Cardiac fibroblast (primary cell): ENCODE measurements around the gene HOXB7.

Experiments
- DNase-seq, 2 donors: peaks; one replicate each; pipeline versions ENCODE4 v3.0.0 to v3.0.0-alpha.2; 2010; ENCODE audit warnings: low read depth in 2 of 2
- H3K4me3 ChIP-seq, 2 donors: replicated peaks in 1 of 2; 1 replicate in 1 of 2; 2 replicates in 1 of 2; pipeline ENCODE4 v1.5.1; 2011; ENCODE audit warnings: low read depth in 2 of 2, low read length in 2 of 2, mild to moderate bottlenecking in 2 of 2, moderate library complexity in 1 of 2
- TF ChIP-seq, protein P1 (sequence below): IDR thresholded peaks from one replicate; pipeline ENCODE4 v1.5.1; 2011; ENCODE audit warnings: low read depth, mild to moderate bottlenecking, low read length, inconsistent platforms

The HOXB7 gene

DNA sequence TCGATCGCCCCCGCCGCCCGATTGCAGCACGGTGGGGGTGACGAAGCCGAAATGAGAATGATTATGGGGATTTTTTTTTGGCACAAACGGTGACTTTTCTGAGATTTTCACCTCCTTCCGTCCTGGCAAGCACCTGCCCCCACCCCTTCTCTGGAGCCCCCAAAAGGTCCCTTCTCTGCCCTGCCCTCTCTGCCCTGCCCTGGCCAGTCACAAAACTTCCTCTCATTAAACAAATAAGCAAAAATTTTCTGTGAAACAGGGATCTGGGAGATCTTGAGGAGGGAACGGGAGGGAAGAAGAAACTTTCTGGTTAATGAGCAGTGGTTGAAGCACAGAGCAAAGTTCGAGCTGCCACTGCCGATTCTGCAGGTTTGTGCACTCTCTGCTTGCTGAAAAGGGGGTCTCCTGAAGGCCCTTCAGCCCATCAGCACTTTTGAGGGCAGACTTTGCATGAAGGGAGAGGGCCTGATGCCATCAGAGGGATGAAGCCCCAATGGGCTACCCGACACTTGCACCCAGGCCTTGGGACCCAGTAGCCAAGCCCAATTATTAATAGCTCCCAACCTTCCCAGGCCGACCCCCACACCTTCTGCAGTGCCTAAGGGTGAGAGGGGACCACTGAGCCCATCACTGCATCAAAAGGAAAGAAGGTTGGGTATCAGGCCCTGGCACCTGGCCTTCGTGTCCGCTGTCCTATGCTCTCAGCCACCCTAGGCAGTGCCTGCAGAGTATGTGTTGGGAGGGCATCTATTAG lies 5.3 kb upstream of the HOXB7 start:
- no peak for DNase-seq
- no peak overlapping the region for H3K4me3 ChIP-seq

DNA sequence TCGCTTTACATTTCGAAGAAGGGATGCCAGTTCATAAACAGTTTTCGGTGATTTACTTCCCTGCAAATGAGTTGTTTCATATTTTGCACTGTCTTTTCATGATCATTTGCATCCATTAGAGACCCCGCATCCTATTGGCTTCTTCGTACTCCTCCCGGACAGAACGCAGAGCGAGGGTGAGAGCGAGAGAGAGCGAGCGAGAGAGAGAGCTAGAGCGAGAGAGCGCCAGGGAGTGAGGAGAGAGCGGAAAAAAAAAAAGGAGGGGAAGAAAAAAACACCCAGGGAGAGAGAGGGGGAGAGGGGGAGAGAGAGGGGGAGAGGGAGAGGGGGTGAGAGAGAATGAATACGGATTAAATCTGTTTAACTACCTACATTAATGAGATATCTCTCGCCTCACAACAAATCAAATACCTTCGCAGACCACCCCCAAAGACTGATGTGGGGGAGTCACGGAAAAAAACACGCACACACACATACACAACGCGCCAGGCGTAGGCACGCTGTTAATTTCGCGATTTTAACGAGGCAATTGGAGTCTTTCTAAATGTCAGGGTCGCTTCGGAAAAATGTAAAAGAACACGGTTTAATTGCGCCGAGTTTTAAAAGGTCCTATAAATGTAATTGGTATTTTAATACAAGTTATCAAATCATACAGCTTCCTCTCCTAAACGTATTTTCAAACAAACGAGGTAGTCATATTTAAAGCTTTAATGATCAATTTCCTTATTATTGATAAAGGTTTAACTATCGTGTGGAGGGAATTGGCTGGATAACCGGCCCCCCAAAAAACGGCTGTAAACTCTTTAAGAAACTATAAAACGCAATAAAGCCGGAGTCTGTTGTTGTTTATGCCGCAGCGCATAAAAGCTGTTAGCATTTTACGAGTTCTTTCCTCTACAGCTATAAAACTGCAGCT lies 4.5 kb upstream of the HOXB7 start, which contains the start of gene HOXB8:
Gene HOXB8 (minus strand): TSS at position 246 of the 916 bp plus-strand sequence. CDS start 588 bp downstream, outside the sequence.
- no peak for DNase-seq
- H3K4me3 ChIP-seq = no peak within 1 kb of the TSS
- TF ChIP-seq, protein P1, sequence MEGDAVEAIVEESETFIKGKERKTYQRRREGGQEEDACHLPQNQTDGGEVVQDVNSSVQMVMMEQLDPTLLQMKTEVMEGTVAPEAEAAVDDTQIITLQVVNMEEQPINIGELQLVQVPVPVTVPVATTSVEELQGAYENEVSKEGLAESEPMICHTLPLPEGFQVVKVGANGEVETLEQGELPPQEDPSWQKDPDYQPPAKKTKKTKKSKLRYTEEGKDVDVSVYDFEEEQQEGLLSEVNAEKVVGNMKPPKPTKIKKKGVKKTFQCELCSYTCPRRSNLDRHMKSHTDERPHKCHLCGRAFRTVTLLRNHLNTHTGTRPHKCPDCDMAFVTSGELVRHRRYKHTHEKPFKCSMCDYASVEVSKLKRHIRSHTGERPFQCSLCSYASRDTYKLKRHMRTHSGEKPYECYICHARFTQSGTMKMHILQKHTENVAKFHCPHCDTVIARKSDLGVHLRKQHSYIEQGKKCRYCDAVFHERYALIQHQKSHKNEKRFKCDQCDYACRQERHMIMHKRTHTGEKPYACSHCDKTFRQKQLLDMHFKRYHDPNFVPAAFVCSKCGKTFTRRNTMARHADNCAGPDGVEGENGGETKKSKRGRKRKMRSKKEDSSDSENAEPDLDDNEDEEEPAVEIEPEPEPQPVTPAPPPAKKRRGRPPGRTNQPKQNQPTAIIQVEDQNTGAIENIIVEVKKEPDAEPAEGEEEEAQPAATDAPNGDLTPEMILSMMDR = no peak

More for the DNA sequence above, 5.3 kb upstream of the HOXB7 start:
- TF ChIP-seq, protein P1 = no peak

DNA sequence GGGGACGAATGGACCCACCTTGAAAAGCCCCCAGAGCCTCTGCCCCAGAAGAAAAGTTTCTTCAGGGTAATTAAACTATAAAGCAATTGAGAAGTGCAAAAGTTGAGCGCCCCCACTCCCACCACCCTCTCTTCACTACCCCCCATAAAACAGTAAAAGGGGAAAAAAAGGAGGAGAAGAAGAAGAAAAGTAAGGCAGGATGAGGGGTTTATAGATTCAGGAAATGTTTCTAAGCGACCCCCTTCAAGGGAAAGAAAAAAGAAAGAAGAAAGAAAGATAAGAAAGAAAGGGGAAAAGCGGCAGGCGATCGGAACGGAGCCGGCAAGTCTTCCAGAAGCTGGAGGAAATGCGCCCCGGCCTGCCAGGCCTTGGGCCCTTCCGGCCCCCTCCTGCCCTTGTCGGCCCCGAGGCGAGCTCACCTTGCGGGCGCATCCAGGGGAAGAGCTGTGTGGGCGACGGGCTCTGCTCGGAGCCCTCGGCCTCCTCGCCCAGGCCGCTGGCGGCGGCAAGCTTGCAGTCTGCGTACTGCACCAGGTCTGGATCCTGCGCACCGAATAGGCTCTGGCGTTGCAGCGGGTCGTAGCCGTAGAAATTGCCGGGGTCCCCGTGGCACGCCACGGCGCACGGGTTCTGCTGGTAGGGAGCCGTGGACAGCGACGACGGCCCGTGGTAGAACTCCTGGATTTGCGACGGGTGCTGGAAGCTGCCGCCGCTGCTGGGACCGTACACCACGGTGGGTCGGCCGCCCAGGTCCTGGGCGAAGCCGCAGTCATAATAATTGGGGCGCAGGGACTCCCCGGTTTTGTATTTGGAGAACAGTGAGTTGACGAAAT lies 3.3 kb upstream of the HOXB7 start:
- no peak for DNase-seq
- no peak overlapping the region for H3K4me3 ChIP-seq
- TF ChIP-seq, protein P1 = no peak

DNA sequence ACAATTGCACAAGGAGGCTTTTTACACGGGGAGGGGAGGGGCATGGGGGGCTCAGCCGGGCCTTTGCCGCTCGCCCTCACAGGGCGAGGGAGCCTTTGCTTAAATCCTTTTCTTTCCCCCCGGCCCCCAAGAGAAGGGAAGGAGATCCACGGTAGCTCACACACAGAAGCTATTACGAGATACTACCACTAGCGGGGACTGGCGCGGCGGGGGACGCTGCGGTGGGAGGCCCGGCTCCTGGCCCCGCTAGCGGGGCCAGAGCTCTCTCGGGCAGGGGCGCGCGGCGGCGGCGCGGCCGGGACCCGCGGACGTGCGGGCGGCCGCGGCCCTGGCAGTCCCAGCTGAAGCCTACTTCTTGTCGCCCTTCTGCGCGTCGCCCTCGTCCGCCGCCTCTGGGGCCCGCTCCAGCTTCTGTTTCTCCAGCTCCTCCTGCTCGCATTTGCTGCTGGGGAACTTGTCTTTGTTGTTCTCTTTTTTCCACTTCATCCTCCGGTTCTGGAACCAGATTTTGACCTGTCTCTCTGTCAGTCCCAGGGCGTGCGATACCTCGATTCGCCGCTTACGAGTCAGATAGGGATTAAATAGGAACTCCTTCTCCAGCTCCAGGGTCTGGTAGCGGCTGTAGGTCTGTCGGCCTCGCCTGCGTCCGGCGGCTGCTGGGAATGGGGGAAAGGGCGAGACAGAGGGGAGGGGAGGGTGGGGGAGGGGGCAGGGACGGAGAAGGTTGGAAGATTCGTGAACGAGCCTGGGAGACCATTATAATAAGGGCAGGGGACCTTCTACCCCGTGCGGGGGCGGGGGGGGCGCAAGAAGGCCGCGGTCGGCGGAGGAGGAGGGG lies 2.3 kb upstream of the HOXB7 start:
- no peak overlapping the region for H3K4me3 ChIP-seq
- DNase-seq = no peak
- TF ChIP-seq, protein P1 = peak; percentile 38

DNA sequence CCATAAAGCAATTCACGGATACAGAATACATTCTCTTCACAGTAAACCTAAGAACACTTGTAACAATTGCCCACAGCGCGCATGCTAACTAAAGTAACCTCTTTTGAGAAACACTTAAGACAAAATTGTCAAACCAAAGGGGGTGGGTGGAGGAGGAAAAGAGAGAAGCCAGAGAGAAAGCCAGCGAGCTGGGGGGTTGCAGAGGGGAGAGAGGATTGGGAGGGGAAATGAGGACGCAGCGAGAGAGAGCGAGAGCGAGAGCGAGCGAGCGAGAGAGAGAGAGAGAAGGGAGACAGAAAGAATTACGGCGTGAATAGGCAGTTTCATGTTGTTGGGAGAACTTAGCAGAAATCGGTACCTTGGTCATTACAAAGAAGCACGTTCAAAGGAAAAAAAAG lies 1.6 kb upstream of the HOXB7 start:
- H3K4me3 ChIP-seq = no peak overlapping the region
- TF ChIP-seq, protein P1 = no peak
- DNase-seq = no peak
